Ovary (tissue), 9 donors: ENCODE measurements around the gene CDC42EP1. TPM values are rescaled to one million over a fixed set of nuclear protein-coding genes. Genes with fewer than 3 reads are reported as not detected.
A peak's percentile ranks its signal among the peaks of the same experiment; 100 is the strongest.

Source experiments
- DNase-seq, 5 donors: peaks; one replicate each; pipeline ENCODE4 v3.0.0-alpha.2; 2019 to 2020
- H3K27ac ChIP-seq, 2 donors: fragments of 200-600 bp; one replicate each; pipeline versions ENCODE4 v1.5.1 to v1.8.0; 2019 to 2022
- H3K27me3 ChIP-seq: fragments of 200-600 bp; one replicate; pipeline ENCODE4 v1.8.0; 2022
- H3K36me3 ChIP-seq: fragments of 200-600 bp; sonication (generic); one replicate; pipeline ENCODE4 v1.5.1; 2019
- H3K4me1 ChIP-seq: one replicate; pipeline ENCODE4 v1.8.1; 2013; ENCODE audit warnings: mild to moderate bottlenecking, moderate library complexity; ENCODE audit not compliant: insufficient read depth
- H3K4me3 ChIP-seq: fragments of 200-600 bp; sonication (generic); one replicate; pipeline ENCODE4 v1.5.1; 2017
- H3K9me3 ChIP-seq, 2 donors: fragments of 200-600 bp in 1 of 2; sonication (generic) in 1 of 2; one replicate each; pipeline versions ENCODE4 v1.5.1 to v1.8.1; 2013 to 2019; ENCODE audit warnings: mild to moderate bottlenecking in 1 of 2, moderate library complexity in 1 of 2
- CTCF ChIP-seq, 3 donors: fragments of 450-650 bp in 2 of 3; fragments of 200-600 bp in 1 of 3; IDR thresholded peaks; one replicate each; pipeline versions ENCODE4 v1.5.1 to v1.8.0; 2016 to 2022; ENCODE audit warnings: antibody characterized with exemption in 3 of 3, mild to moderate bottlenecking in 1 of 3
- EP300 ChIP-seq: sonication (generic); formaldehyde crosslinking; IDR thresholded peaks from one replicate; pipeline ENCODE4 v1.6.1; 2017; ENCODE audit warnings: antibody characterized with exemption
- POLR2A ChIP-seq: fragments of 450-650 bp; IDR thresholded peaks from one replicate; pipeline ENCODE4 v1.6.1; 2017; ENCODE audit warnings: antibody characterized with exemption, mild to moderate bottlenecking, moderate library complexity
- WGBS, 3 donors: extraction: QIAGEN DNeasy Blood & Tissue Kit in 1 of 3; methylation state at CpG; one replicate each; pipeline versions ENCODE4 v1.1.5 to v1.1.7; 2013 to 2017; 5-methylcytosine and 5-hydroxymethylcytosine counted together
- intact Hi-C, 4 donors: fragments of 100-400 bp; cut with DNase I; formaldehyde crosslinking; loops; one replicate each; pipeline versions ENCODE4 v1.11.0 to v1.15.1; 2022 to 2023
- polyA plus RNA-seq, 2 donors: library from polyadenylated mRNA; stranded (reverse); fragments of 200-250 nt in 1 of 2; fragments of 350-450 nt in 1 of 2; fragmentation: Illumina TruSeq in 1 of 2; extraction: RNeasy Lipid Tissue Mini Kit (QIAGEN cat#74804) in 1 of 2; gene quantifications; one replicate each; pipeline ENCODE4 v1.2.3, GENCODE V29; 2013 to 2014
- total RNA-seq, 7 donors: library from RNA; depleted of rRNA in 2 of 7; stranded (reverse); fragments of >200 nt in 2 of 7; fragmentation: NEBNext Ultra II Directional in 3 of 7; extraction: Animal tissue kit (Norgen Biotek cat#: 25700) in 3 of 7; gene quantifications; one replicate each; pipeline versions ENCODE4 v1.1.0 to v1.2.4, GENCODE V29; 2016 to 2023
- donor health status: DM: no; HTN: no; CAD: no; lungs with moderate emphysema.
- donor health status: DM: no; HTN: no; CAD: no.
- donor health status: Bipolar disorder and iron deficiency.
- donor health status: DM: yes; HTN: yes; CAD: no.
- donor health status: DM: no; HTN: no; CAD: no.
- donor health status: DM: yes; HTN: yes; CAD: no.

The CDC42EP1 gene
- total and polyA plus RNA-seq, 9 donors = 3.4 to 125 (median 71.8) TPM

GRCh38 chr22:37520776-37521191 is 39.5 kb upstream of the CDC42EP1 start:
- WGBS, 3 donors = 4 to 8% (median 5%) methylated on average over 10 of the region's 10 CpGs
- TF ChIP-seq CTCF (IDR thresholded peaks at IDR 0.05) = no peak
- H3K27ac ChIP-seq = no peak overlapping the region

GRCh38 chr22:37521236-37521739 is 39.0 kb upstream of the CDC42EP1 start:
- intact Hi-C loops = no loop called here
- 61 to 75% (median 67%) methylated on average over 14 of the region's 14 CpGs for WGBS, 3 donors
- no peaks in the 10 kb centered on the region for H3K27me3 ChIP-seq

More at GRCh38 chr22:37520776-37521191, 39.5 kb upstream of the CDC42EP1 start:
- H3K9me3 ChIP-seq = no peaks in the 10 kb centered on the region
- no peaks in the 10 kb centered on the region for H3K27me3 ChIP-seq
- H3K36me3 ChIP-seq = no peaks in the 10 kb centered on the region
- intact Hi-C loops = no loop called here
- H3K4me3 ChIP-seq = no peak overlapping the region
- peak in 2 of 5 donors; percentile 45 to 69 for DNase-seq
- peaks cover 8% of the 10 kb centered on the region for H3K4me1 ChIP-seq

GRCh38 chr22:37522482-37522881 is 37.8 kb upstream of the CDC42EP1 start:
- no peak overlapping the region for H3K27ac ChIP-seq
- DNase-seq = no peak
- no peaks in the 10 kb centered on the region for H3K27me3 ChIP-seq
- intact Hi-C loops = no loop called here
- WGBS, 3 donors = 87 to 92% (median 90%) methylated on average over 6 of the region's 6 CpGs
- no peak overlapping the region for H3K4me3 ChIP-seq
- TF ChIP-seq CTCF (IDR thresholded peaks at IDR 0.05) (no peak), EP300 (no peak), POLR2A (no peak)
- no peaks in the 10 kb centered on the region for H3K9me3 ChIP-seq
- no peaks in the 10 kb centered on the region for H3K36me3 ChIP-seq
- H3K4me1 ChIP-seq = peaks cover 8% of the 10 kb centered on the region

More at GRCh38 chr22:37521236-37521739, 39.0 kb upstream of the CDC42EP1 start:
- TF ChIP-seq CTCF (IDR thresholded peaks at IDR 0.05) = no peak
- TF ChIP-seq POLR2A = no peak
- TF ChIP-seq EP300 = no peak
- Histone ChIP-seq H3K27ac (no peak overlapping the region), H3K4me3 (no peak overlapping the region), H3K36me3 (no peaks in the 10 kb centered on the region), H3K4me1 (peaks cover 8% of the 10 kb centered on the region), H3K9me3 (no peaks in the 10 kb centered on the region)
- peak in 1 of 5 donors; percentile 52 for DNase-seq

GRCh38 chr22:37525073-37525745 is 35.1 kb upstream of the CDC42EP1 start:
- 43 to 54% (median 49%) methylated on average over 10 of the region's 10 CpGs for WGBS, 3 donors
- Histone ChIP-seq H3K36me3 (no peaks in the 10 kb centered on the region), H3K4me1 (peaks cover 6% of the 10 kb centered on the region), H3K27me3 (no peaks in the 10 kb centered on the region), H3K4me3 (no peak overlapping the region), H3K9me3 (no peaks in the 10 kb centered on the region), H3K27ac (no peak overlapping the region)
- intact Hi-C loops = no loop called here
- DNase-seq = no peak
- no peak for TF ChIP-seq EP300
- TF ChIP-seq CTCF (IDR thresholded peaks at IDR 0.05) = no peak
- no peak for TF ChIP-seq POLR2A
